Testis (tissue), 2 donors: ENCODE measurements around the gene HS3ST4.

Experiments
- POLR2A ChIP-seq: fragments of 450-650 bp; IDR thresholded peaks from one replicate; pipeline ENCODE4 v1.6.1; 2017; ENCODE audit warnings: antibody characterized with exemption, mild to moderate bottlenecking, moderate library complexity
- TF ChIP-seq, protein P1 (sequence below), 3 experiments: fragments of 450-650 bp in 2 of 3; fragments of 200-600 bp in 1 of 3; sonication (generic) in 1 of 3; IDR thresholded peaks; one replicate each; pipeline ENCODE4 v1.5.1; 2016 to 2019; ENCODE audit warnings: antibody characterized with exemption in 3 of 3, mild to moderate bottlenecking in 2 of 3, moderate library complexity in 1 of 3

DNA sequence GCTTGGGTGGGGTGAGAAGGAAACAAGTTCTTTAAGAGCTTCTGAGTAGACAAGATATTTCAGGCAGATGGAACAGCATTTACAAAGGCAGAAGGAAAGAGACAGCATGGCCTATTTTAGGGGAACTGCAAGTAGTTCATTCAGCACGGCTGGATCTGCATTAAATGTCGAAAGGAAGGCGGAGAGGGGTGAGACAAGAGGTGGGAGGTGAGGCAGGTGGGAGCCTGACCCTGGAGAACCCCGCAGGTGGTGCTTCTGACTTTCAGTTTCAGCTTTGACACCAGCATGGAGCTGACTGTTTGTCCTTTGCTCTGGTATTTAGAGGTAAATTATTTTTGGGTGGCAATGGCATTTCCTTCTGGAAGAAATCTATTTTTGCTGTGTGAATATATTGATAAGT is 194.8 kb downstream of the HS3ST4 start:
- TF ChIP-seq, protein P1, sequence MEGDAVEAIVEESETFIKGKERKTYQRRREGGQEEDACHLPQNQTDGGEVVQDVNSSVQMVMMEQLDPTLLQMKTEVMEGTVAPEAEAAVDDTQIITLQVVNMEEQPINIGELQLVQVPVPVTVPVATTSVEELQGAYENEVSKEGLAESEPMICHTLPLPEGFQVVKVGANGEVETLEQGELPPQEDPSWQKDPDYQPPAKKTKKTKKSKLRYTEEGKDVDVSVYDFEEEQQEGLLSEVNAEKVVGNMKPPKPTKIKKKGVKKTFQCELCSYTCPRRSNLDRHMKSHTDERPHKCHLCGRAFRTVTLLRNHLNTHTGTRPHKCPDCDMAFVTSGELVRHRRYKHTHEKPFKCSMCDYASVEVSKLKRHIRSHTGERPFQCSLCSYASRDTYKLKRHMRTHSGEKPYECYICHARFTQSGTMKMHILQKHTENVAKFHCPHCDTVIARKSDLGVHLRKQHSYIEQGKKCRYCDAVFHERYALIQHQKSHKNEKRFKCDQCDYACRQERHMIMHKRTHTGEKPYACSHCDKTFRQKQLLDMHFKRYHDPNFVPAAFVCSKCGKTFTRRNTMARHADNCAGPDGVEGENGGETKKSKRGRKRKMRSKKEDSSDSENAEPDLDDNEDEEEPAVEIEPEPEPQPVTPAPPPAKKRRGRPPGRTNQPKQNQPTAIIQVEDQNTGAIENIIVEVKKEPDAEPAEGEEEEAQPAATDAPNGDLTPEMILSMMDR (IDR thresholded peaks at IDR 0.05): no peak
- TF ChIP-seq POLR2A: no peak
